ENCODE measurements around the gene SLC12A8. TPM values are rescaled to one million over a fixed set of nuclear protein-coding genes. Genes with fewer than 3 reads are reported as not detected.
A peak's percentile ranks its signal among the peaks of the same experiment; 100 is the strongest.

SLC12A8 gene
- total and polyA plus RNA-seq, 4 donors = 1.1 to 2.6 (median 1.4) TPM; not detected in 1

GRCh38 chr3:125045194-125045593 is 167.4 kb downstream of the SLC12A8 start:
- DNase-seq (no peak), ATAC-seq (ENCODE audit: low FRiP score) (no peak)
- Histone ChIP-seq H3K4me1 (ENCODE audit: control insufficient read depth in 1 of 2, insufficient read depth in 2 of 2, low read length in 2 of 2) (peaks cover 5 to 6% of the 10 kb centered on the region in 2 donors), H3K9me3 (ENCODE audit: control insufficient read depth, low read length) (no peaks in the 10 kb centered on the region), H3K36me3 (ENCODE audit: control insufficient read depth in 1 of 2, insufficient read depth in 2 of 2, low read length in 1 of 2) (no peaks in the 10 kb centered on the region), H3K4me3 (ENCODE audit: low read length in 2 of 2) (no peak overlapping the region), H3K27ac (ENCODE audit: low read depth in 1 of 2, low read length in 2 of 2) (no peak overlapping the region), H3K27me3 (ENCODE audit: control insufficient read depth in 1 of 2, insufficient read depth in 2 of 2, low read length in 1 of 2) (no peaks in the 10 kb centered on the region)
- intact Hi-C loops (cut with DNase I) = loop anchor here in 1 of 2 donors (5.0 kb wide), 1 partner anchor 97 kb away; no protein-coding TSS in a partner anchor
- 27 to 28% methylated on average over 5 of the region's 5 CpGs for WGBS, 2 donors

GRCh38 chr3:125043599-125044151 is 168.9 kb downstream of the SLC12A8 start:
- H3K4me1 ChIP-seq (ENCODE audit: control insufficient read depth in 1 of 2, insufficient read depth in 2 of 2, low read length in 2 of 2) = peaks cover 5 to 12% of the 10 kb centered on the region in 2 donors
- H3K4me3 ChIP-seq (ENCODE audit: low read length in 2 of 2) = no peak overlapping the region
- no peaks in the 10 kb centered on the region for H3K9me3 ChIP-seq (ENCODE audit: control insufficient read depth, low read length)
- H3K36me3 ChIP-seq (ENCODE audit: control insufficient read depth in 1 of 2, insufficient read depth in 2 of 2, low read length in 1 of 2) = no peaks in the 10 kb centered on the region
- intact Hi-C loops (cut with DNase I) = no loop called here
- peak overlapping the region; percentile 83 to 87 for H3K27ac ChIP-seq (ENCODE audit: low read depth in 1 of 2, low read length in 2 of 2)
- WGBS, 2 donors = 5 to 12% methylated on average over 19 to 20 of the region's 20 CpGs
- ATAC-seq (ENCODE audit: low FRiP score) = peak; percentile 65
- peak; percentile 66 to 80 for DNase-seq
- H3K27me3 ChIP-seq (ENCODE audit: control insufficient read depth in 1 of 2, insufficient read depth in 2 of 2, low read length in 1 of 2) = no peaks in the 10 kb centered on the region

DNA sequence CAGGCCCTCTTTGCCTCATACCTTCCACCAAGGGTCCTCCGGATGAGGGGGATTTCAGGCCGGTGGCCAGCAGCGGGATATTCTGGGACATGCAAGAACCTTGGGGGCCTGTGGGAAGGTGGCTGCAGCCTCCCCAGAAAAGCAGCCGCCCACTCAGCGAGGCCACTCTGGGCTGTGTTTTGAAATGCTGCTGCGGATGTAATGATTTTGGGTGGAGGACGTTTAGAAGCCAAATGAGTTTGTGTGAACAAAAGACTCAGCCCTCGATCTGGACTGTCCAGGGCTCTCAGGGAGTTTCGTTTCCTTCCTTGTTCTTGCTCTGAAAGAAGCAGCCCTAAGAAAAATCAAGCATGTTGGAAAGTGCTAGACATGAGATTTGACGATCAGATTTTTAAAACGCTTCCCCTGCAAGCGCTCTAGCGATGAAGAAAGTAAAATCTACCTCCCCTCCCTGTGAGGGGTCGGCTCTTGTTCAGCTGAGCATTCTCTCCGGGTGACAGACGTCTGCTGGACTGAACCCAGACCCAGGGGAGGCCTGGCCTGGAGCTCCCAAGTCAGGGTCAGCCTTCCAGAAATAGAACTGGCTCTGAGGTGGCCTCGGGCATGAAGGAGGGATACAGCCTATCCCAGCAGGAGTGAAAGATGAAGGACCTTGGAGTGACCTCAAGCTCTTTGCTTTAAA is 169.7 kb downstream of the SLC12A8 start:
- Histone ChIP-seq H3K9me3 (ENCODE audit: control insufficient read depth, low read length) (no peaks in the 10 kb centered on the region), H3K4me1 (ENCODE audit: control insufficient read depth in 1 of 2, insufficient read depth in 2 of 2, low read length in 2 of 2) (peaks cover 5 to 12% of the 10 kb centered on the region in 2 donors), H3K27ac (ENCODE audit: low read depth in 1 of 2, low read length in 2 of 2) (peak overlapping the region; percentile 83 to 87), H3K27me3 (ENCODE audit: control insufficient read depth in 1 of 2, insufficient read depth in 2 of 2, low read length in 1 of 2) (no peaks in the 10 kb centered on the region), H3K4me3 (ENCODE audit: low read length in 2 of 2) (no peak overlapping the region), H3K36me3 (ENCODE audit: control insufficient read depth in 1 of 2, insufficient read depth in 2 of 2, low read length in 1 of 2) (no peaks in the 10 kb centered on the region)
- intact Hi-C loops (cut with DNase I) = no loop called here
- DNase-seq (peak; percentile 77 to 88), ATAC-seq (ENCODE audit: low FRiP score) (peak; percentile 75)
- 6 to 7% methylated on average over 17 of the region's 17 CpGs for WGBS, 2 donors

DNA sequence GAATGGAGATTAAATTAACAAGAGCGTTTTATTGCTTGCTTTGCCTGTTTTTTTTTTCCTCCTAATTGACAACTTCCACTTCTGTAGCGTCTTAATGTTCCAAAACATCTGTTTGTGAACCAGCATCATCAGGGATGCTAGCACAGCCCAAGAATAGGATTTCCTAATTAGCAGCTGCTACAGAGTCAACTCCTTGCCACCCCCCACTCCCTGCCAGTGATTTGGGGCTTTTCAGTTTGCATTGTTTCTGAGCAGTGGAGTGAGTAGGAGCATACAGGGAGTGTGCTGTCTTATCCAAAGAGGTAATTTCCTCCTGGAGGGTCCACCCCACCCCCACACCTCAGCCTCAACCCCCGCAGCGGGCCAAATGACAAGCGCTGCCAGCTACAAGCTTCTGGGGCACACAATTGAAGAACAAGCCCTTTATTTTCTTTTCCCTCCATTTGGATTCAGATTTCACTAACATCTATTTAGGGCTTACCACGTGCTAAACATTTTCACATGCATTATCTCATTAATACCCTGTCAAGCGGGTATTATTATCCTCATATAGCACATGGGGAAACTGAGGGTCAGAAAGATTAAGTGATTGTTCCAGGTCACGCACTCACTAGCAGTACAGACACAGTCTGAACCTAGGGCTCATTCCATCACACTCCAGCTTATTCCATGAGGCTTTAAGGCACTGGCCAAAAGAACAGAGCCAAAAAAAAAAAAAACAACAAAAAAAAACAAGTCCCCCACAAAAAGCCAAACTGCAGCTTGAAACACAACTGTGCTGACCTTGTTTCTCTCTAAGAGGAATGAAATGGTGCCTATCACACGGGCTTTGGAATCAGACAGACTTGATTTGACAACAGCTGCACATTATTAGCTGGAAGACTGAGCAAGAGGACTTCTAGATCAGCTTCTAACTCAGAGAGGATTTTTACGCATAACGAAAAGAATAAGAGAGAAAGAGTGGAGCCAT is 173.1 kb downstream of the SLC12A8 start:
- peak; percentile 50 for ATAC-seq (ENCODE audit: low FRiP score)

GRCh38 chr3:125037498-125038150 is 174.9 kb downstream of the SLC12A8 start:
- intact Hi-C loops (cut with DNase I) = no loop called here
- peaks cover 0 to 9% of the 10 kb centered on the region in 2 donors for H3K4me1 ChIP-seq (ENCODE audit: control insufficient read depth in 1 of 2, insufficient read depth in 2 of 2, low read length in 2 of 2)
- WGBS, 2 donors = 94 to 98% methylated on average over 2 of the region's 2 CpGs
- ATAC-seq (ENCODE audit: low FRiP score) (no peak), DNase-seq (no peak)
- no peaks in the 10 kb centered on the region for H3K36me3 ChIP-seq (ENCODE audit: control insufficient read depth in 1 of 2, insufficient read depth in 2 of 2, low read length in 1 of 2)
- H3K4me3 ChIP-seq (ENCODE audit: low read length in 2 of 2) = no peak overlapping the region
- H3K9me3 ChIP-seq (ENCODE audit: control insufficient read depth, low read length) = no peaks in the 10 kb centered on the region
- H3K27ac ChIP-seq (ENCODE audit: low read depth in 1 of 2, low read length in 2 of 2) = no peak overlapping the region
- no peaks in the 10 kb centered on the region for H3K27me3 ChIP-seq (ENCODE audit: control insufficient read depth in 1 of 2, insufficient read depth in 2 of 2, low read length in 1 of 2)

More for the DNA sequence above, 173.1 kb downstream of the SLC12A8 start:
- Histone ChIP-seq H3K36me3 (ENCODE audit: control insufficient read depth in 1 of 2, insufficient read depth in 2 of 2, low read length in 1 of 2) (no peaks in the 10 kb centered on the region), H3K9me3 (ENCODE audit: control insufficient read depth, low read length) (no peaks in the 10 kb centered on the region), H3K4me3 (ENCODE audit: low read length in 2 of 2) (no peak overlapping the region), H3K4me1 (ENCODE audit: control insufficient read depth in 1 of 2, insufficient read depth in 2 of 2, low read length in 2 of 2) (peaks cover 2 to 12% of the 10 kb centered on the region in 2 donors), H3K27me3 (ENCODE audit: control insufficient read depth in 1 of 2, insufficient read depth in 2 of 2, low read length in 1 of 2) (no peaks in the 10 kb centered on the region), H3K27ac (ENCODE audit: low read depth in 1 of 2, low read length in 2 of 2) (peak overlapping the region; percentile 64 to 68)
- intact Hi-C loops (cut with DNase I) = no loop called here
- DNase-seq = no peak
- 9 to 15% methylated on average over 11 of the region's 11 CpGs for WGBS, 2 donors

DNA sequence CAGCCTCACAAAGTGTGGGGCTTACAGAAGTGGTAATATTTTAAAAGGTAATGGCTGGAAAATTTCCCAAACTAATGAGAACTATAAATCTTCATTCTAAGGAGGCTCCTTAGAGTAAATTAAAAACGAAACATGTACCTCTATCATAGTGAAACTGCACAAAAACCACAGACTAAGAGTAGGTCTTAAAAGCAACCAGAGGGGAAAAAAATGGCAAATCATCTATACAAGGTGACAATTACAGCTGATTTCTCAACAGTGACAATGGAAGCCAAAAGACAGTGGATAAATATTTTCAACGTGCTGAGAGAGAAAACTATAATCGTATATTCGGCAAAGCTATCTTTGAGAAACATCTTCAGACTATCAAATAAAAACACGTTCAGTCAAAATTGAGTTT is 177.3 kb downstream of the SLC12A8 start:
- 96 to 99% methylated on average over 5 of the region's 5 CpGs for WGBS, 2 donors
- Histone ChIP-seq H3K4me3 (ENCODE audit: low read length in 2 of 2) (no peak overlapping the region), H3K4me1 (ENCODE audit: control insufficient read depth in 1 of 2, insufficient read depth in 2 of 2, low read length in 2 of 2) (peaks cover 2 to 6% of the 10 kb centered on the region in 2 donors), H3K27ac (ENCODE audit: low read depth in 1 of 2, low read length in 2 of 2) (no peak overlapping the region), H3K27me3 (ENCODE audit: control insufficient read depth in 1 of 2, insufficient read depth in 2 of 2, low read length in 1 of 2) (no peaks in the 10 kb centered on the region), H3K9me3 (ENCODE audit: control insufficient read depth, low read length) (no peaks in the 10 kb centered on the region), H3K36me3 (ENCODE audit: control insufficient read depth in 1 of 2, insufficient read depth in 2 of 2, low read length in 1 of 2) (no peaks in the 10 kb centered on the region)
- DNase-seq (no peak), ATAC-seq (ENCODE audit: low FRiP score) (no peak)
- intact Hi-C loops (cut with DNase I) = no loop called here

GRCh38 chr3:125033616-125034015 is 178.9 kb downstream of the SLC12A8 start:
- no peak overlapping the region for H3K4me3 ChIP-seq (ENCODE audit: low read length in 2 of 2)
- H3K36me3 ChIP-seq (ENCODE audit: control insufficient read depth in 1 of 2, insufficient read depth in 2 of 2, low read length in 1 of 2) = peaks cover 0 to 2% of the 10 kb centered on the region in 2 donors
- intact Hi-C loops (cut with DNase I) = no loop called here
- H3K4me1 ChIP-seq (ENCODE audit: control insufficient read depth in 1 of 2, insufficient read depth in 2 of 2, low read length in 2 of 2) = peaks cover 0 to 2% of the 10 kb centered on the region in 2 donors
- no peaks in the 10 kb centered on the region for H3K27me3 ChIP-seq (ENCODE audit: control insufficient read depth in 1 of 2, insufficient read depth in 2 of 2, low read length in 1 of 2)
- no peak overlapping the region for H3K27ac ChIP-seq (ENCODE audit: low read depth in 1 of 2, low read length in 2 of 2)
- DNase-seq (no peak), ATAC-seq (ENCODE audit: low FRiP score) (no peak)
- 91 to 92% methylated on average over 14 of the region's 14 CpGs for WGBS, 2 donors
- H3K9me3 ChIP-seq (ENCODE audit: control insufficient read depth, low read length) = no peaks in the 10 kb centered on the region

DNA sequence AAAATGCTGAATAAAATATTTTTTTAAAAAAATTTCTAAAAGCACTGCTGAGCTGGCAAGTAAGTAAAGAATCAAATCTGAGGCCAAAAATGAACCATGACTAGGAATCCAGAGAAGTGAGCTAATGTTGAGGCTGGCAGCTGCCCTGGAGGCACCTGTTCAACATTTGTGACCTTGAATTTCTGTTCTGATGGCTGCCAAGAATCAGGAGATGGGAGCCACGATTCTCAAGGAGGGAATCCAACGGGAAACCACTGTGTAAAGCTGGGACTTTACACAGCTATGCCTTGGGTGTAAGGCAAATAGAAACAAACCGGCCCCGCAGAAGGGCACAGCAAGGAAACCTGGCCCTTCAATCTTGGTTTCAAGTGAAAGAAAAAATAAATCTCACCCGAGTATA is 179.4 kb downstream of the SLC12A8 start:
- Histone ChIP-seq H3K4me1 (ENCODE audit: control insufficient read depth in 1 of 2, insufficient read depth in 2 of 2, low read length in 2 of 2) (peaks cover 0 to 2% of the 10 kb centered on the region in 2 donors), H3K4me3 (ENCODE audit: low read length in 2 of 2) (no peak overlapping the region), H3K27ac (ENCODE audit: low read depth in 1 of 2, low read length in 2 of 2) (no peak overlapping the region), H3K36me3 (ENCODE audit: control insufficient read depth in 1 of 2, insufficient read depth in 2 of 2, low read length in 1 of 2) (peaks cover 0 to 2% of the 10 kb centered on the region in 2 donors), H3K27me3 (ENCODE audit: control insufficient read depth in 1 of 2, insufficient read depth in 2 of 2, low read length in 1 of 2) (no peaks in the 10 kb centered on the region), H3K9me3 (ENCODE audit: control insufficient read depth, low read length) (no peaks in the 10 kb centered on the region)
- 7 to 13% methylated on average over 5 of the region's 5 CpGs for WGBS, 2 donors
- intact Hi-C loops (cut with DNase I) = no loop called here
- ATAC-seq (ENCODE audit: low FRiP score) (no peak), DNase-seq (no peak)
